Bronchial epithelial cell (primary cell): ENCODE measurements around the gene TMEM208. TPM values are rescaled to one million over a fixed set of nuclear protein-coding genes. Genes with fewer than 3 reads are reported as not detected.

Experiments
- DNase-seq: peaks from one replicate; pipeline ENCODE4 v3.0.0-alpha.2; 2010; ENCODE audit warnings: low read depth
- FAIRE-seq: peaks from 2 replicates; lab custom pipeline; 2011; peaks lifted over from hg19 to GRCh38; lab: Jason Lieb, UNC
- H3K27me3 ChIP-seq: 2 replicates; pipeline ENCODE4 v1.5.1; 2011; ENCODE audit warnings: low read length; ENCODE audit not compliant: control insufficient read depth, insufficient read depth
- H3K36me3 ChIP-seq: 2 replicates; pipeline ENCODE4 v1.5.1; 2011; ENCODE audit warnings: low read length; ENCODE audit not compliant: control insufficient read depth, insufficient read depth
- H3K4me3 ChIP-seq: 2 replicates; pipeline ENCODE4 v1.5.1; 2011; ENCODE audit warnings: mild to moderate bottlenecking, low read depth, low read length, control low read depth
- total RNA-seq: library from RNA; depleted of rRNA; stranded (reverse); fragments of >200 nt; gene quantifications from 2 replicates; pipeline ENCODE4 v1.2.1, GENCODE V29; 2014
- TF ChIP-seq, protein P1 (sequence below): IDR thresholded peaks from 2 replicates; pipeline ENCODE4 v1.5.1; 2011; ENCODE audit warnings: mild to moderate bottlenecking, moderate library complexity, low read length, control low read depth, inconsistent platforms; ENCODE audit not compliant: insufficient read depth, severe bottlenecking

Gene TMEM208
- total RNA-seq, 1 donor from 2014 or later, result 56.9 TPM

DNA sequence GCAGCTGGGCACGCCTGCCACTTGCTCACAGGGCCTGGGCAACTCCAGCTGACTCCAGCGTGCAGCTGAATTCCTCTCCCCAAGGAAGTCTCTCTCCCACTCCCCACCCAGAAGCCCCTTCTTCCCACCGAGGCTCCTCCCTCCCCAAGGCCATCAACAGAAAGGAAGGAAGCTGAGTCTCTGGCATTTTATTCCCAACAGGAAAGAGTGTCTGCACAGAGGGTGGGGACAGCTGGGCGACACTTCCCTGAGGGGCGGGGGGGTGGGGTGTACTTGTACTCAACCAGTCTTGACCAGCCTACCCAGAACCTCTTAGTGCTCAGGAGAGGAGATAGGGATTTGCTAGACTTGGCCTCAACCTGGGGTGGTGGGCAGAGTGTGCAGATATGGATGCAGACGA lies 36.9 kb upstream of the TMEM208 start, which contains the start of gene EXOC3L1:
Gene EXOC3L1, minus strand, starts transcription at position 96 of the 400 bp plus-strand sequence. CDS start 460 bp downstream, outside the sequence.
- Histone ChIP-seq H3K36me3 (peaks cover 19% of the 10 kb centered on the region), H3K27me3 (no peaks in the 10 kb centered on the region), H3K4me3 (no peak within 1 kb of the TSS)
- TF ChIP-seq, protein P1, sequence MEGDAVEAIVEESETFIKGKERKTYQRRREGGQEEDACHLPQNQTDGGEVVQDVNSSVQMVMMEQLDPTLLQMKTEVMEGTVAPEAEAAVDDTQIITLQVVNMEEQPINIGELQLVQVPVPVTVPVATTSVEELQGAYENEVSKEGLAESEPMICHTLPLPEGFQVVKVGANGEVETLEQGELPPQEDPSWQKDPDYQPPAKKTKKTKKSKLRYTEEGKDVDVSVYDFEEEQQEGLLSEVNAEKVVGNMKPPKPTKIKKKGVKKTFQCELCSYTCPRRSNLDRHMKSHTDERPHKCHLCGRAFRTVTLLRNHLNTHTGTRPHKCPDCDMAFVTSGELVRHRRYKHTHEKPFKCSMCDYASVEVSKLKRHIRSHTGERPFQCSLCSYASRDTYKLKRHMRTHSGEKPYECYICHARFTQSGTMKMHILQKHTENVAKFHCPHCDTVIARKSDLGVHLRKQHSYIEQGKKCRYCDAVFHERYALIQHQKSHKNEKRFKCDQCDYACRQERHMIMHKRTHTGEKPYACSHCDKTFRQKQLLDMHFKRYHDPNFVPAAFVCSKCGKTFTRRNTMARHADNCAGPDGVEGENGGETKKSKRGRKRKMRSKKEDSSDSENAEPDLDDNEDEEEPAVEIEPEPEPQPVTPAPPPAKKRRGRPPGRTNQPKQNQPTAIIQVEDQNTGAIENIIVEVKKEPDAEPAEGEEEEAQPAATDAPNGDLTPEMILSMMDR, result no peak
- no peak for DNase-seq
- no peak for FAIRE-seq

DNA sequence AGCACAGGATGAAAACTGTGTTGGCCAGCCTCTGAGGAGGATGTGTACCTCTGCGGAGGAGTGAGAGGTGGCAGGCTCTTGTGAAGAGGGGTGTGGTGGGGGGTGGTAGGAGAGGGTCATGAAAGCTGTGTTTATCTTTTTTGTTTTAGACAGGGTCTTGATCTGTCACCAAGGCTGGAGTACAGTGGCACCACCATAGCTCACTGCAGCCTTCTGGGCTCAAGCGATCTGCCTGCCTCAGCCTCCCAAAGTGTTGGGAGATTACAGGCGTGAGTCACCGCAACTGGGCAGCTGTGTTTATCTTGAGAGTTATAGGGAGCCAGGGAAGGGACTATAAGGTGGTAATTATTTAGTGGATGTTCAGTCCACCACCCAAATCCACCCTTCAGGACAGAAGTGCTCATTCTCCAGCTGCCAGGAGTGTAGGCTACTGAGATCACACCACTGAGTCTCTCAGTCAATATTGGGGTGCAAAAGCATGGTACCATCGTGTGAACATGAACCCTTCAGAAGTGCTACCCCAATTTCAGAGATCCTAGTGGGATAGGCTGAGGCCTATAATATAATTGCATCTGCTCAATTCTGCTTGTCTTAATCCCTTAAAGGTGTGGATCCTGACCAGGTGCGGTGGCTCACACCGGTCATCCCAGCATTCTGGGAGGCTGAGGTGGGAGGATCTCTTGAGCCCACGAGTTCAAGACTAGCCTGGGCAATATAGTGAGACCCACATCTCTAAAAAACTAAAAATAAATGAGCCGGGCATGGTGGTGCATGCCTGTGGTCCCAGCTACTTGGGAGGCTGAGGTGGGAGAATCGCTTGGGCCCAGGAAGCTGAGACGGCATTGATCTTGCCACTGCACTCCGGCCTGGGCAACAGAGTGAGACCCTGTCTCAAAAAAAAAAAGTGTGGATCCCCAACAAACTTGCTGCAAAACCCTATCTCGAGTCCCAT lies 36.2 kb upstream of the TMEM208 start:
- FAIRE-seq, result no peak
- TF ChIP-seq, protein P1, result no peak
- H3K27me3 ChIP-seq, result no peaks in the 10 kb centered on the region
- no peak overlapping the region for H3K4me3 ChIP-seq
- peaks cover 24% of the 10 kb centered on the region for H3K36me3 ChIP-seq
- no peak for DNase-seq

DNA sequence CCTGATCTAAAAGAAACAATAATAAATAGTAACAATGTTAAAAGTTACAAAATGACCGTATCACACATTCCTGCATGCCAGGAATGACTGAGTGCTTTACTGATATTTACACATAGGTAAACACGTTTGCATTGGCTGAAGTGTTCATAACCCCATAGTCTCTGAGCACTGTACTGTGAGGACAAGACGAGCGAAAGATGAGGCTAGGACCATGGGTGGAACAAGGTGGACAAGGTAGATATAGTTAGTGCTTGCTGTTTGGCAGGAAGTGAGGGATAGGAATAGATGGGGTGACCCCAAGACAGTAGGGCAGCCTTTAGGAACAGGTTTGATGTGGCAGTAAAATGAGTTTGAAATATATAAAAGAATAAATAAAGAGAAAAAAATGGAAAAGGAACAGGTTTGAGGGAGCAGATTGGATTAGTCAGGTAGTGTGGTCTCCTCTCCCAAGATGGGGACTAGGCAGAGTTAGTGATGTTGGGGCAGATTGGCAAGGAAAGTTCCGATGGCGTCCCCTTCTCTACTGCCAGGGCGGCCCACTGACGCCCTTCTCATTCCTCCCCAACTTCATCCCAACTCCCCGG lies 35.4 kb upstream of the TMEM208 start:
- TF ChIP-seq, protein P1, result no peak
- H3K36me3 ChIP-seq, result peaks cover 30% of the 10 kb centered on the region
- no peaks in the 10 kb centered on the region for H3K27me3 ChIP-seq
- no peak for DNase-seq
- FAIRE-seq, result no peak
- H3K4me3 ChIP-seq, result peak overlapping the region; percentile 76

DNA sequence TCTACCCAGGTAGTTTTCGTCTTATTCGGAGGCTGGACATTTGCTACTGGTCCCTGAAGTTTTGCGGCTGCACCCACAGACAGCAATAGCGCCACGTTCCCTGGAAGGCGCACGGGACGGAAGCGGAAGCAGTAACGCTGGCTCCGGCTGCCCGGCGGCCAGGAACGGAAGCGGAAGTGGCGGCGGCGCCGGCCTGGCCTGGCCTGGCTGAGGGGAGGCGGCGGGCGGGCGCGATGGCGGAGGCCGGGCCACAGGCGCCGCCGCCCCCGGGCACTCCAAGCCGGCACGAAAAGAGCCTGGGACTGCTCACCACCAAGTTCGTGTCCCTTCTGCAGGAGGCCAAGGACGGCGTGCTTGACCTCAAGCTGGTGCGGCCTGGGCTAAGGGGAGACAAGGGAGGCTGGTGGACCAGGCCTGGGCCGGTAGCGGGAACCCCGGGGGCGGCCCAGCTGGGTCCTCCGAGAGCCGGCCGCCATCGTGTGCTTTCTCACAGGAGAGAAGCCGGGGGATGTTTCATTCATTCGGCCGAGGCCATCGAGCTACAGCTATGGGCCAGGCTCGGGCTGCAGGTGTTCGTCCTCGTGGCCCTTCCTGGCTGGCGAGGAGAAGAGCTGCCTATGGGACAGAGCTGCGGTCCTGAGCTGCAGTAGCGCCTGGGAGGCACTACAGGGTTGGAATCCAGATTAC lies 34.8 kb upstream of the TMEM208 start, which contains the start of gene E2F4:
Gene E2F4, plus strand, starts transcription at position 161 of the 687 bp plus-strand sequence. Its CDS starts 73 bp downstream, at position 234.
- Histone ChIP-seq H3K27me3 (no peaks in the 10 kb centered on the region), H3K36me3 (peaks cover 35% of the 10 kb centered on the region), H3K4me3 (peak within 1 kb of the TSS; percentile 76)
- TF ChIP-seq, protein P1, result no peak
- FAIRE-seq (no peak), DNase-seq (peak; percentile 75)

DNA sequence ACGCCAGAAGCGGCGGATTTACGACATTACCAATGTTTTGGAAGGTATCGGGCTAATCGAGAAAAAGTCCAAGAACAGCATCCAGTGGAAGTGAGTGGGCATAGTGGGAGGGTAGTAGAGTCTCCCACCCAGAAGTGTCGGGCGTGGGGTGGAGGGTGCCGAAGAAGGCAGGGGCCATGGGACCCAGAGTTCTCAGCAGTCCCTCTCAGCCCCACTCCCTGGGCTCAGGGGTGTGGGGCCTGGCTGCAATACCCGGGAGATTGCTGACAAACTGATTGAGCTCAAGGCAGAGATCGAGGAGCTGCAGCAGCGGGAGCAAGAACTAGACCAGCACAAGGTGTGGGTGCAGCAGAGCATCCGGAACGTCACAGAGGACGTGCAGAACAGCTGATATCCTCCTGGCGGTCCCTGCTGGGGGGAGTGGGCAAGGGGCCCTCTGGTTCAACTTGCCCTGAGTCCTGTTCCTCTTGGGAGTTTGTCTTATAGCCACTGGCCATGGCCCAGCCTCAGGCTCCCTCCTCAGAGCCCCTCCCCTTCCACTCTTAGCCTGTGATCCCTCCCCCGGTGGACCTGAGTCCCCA lies 34.1 kb upstream of the TMEM208 start:
- Histone ChIP-seq H3K4me3 (peak overlapping the region; percentile 76), H3K27me3 (no peaks in the 10 kb centered on the region), H3K36me3 (peaks cover 37% of the 10 kb centered on the region)
- DNase-seq (no peak), FAIRE-seq (no peak)
- TF ChIP-seq, protein P1, result no peak
